ENCODE data around the gene PHF2. TPM values are rescaled to one million over a fixed set of nuclear protein-coding genes. Genes with fewer than 3 reads are reported as not detected.
A peak's percentile ranks its signal among the peaks of the same experiment; 100 is the strongest.

The PHF2 gene
- total and polyA plus RNA-seq, 4 experiments from 2014 or later: 0.48 to 41.2 (median 21.0) TPM

DNA sequence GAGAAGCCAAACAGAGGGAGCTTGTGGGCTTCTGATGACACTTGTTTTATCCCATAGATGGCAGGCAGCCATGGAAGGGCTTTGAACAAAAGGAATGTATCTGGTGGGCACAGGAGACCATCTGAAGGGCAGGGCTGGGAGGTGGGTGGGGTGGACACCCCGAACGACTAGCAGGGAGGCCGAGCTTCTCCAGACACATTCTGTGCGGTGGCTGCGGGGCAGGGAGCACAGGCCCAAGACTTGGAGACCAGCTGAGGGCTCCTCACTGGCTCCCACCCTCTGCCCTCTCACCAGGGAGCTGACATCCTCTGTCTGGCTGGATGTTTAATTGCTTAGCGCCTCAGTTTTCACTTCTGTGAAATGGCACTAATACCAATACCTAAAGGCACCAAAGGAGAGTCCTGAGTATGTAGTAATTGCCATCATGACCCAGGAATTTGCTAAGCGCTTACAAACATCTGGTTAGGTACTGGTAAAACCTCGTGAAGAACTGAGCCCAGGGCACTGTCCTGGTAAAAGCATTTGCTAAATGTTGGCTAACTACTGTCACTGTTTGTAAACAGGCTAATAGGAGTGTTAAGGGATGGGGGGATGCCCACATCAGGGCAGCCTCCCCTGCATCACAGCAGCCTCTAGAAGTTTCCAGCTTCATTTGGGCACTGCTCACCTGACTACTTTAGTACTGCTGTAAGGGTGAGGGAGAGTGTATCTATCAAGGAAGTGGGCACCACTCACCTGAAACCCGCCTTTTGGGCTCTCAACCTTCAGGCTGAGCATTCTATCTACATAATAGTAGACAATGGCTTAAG is 2.1 kb upstream of the PHF2 start:
- no peaks in the 10 kb centered on the region for H3K36me3 ChIP-seq (ENCODE audit: insufficient read depth, low read length)
- ChIA-PET POLR2A (ENCODE audit: partially characterized antibody) (interaction anchor here (0.6 to 3.8 kb wide), 3 partner anchors 8 to 906 kb away, joined by 4 to 62 read pairs (median 7); partner anchors contain the start of gene FAM120AOS), CTCF (ENCODE audit: partially characterized antibody) (interaction anchor here (1.0 to 1.1 kb wide), 2 partner anchors 8 to 12 kb away, joined by 3 read pairs; no protein-coding TSS in a partner anchor)
- no peak overlapping the region for H3K4me3 ChIP-seq (ENCODE audit: low read length in 2 of 2)
- no peak for DNase-seq
- intact Hi-C loops (cut with micrococcal nuclease): loop anchor here (5.0 kb wide), 1 partner anchor 1282 kb away; the partner anchor contains the start of gene IARS1
- peaks cover 0 to 3% (median 0%) of the 10 kb centered on the region in 8 donors for H3K9me3 Mint-ChIP-seq
- H3K4me3 Mint-ChIP-seq: peak overlapping the region; percentile 20 to 92 (median 74)
- peaks cover 20 to 54% (median 32%) of the 10 kb centered on the region in 4 donors for H3K4me1 Mint-ChIP-seq
- peaks cover 33% of the 10 kb centered on the region for H3K4me1 ChIP-seq (ENCODE audit: insufficient read depth, low read length)
- peak overlapping the region in 4 of 7 donors; percentile 47 to 96 (median 78) for H3K27ac Mint-ChIP-seq
- no peak overlapping the region for H3K27ac ChIP-seq (ENCODE audit: low read depth, low read length)
- peaks cover 0 to 6% of the 10 kb centered on the region in 2 donors for H3K36me3 Mint-ChIP-seq
- H3K9me3 ChIP-seq (ENCODE audit: control insufficient read depth in 1 of 2, low read length in 2 of 2): no peaks in the 10 kb centered on the region
- no peaks in the 10 kb centered on the region for H3K27me3 ChIP-seq (ENCODE audit: insufficient read depth, low read length)
- H3K27me3 Mint-ChIP-seq: no peaks in the 10 kb centered on the region

DNA sequence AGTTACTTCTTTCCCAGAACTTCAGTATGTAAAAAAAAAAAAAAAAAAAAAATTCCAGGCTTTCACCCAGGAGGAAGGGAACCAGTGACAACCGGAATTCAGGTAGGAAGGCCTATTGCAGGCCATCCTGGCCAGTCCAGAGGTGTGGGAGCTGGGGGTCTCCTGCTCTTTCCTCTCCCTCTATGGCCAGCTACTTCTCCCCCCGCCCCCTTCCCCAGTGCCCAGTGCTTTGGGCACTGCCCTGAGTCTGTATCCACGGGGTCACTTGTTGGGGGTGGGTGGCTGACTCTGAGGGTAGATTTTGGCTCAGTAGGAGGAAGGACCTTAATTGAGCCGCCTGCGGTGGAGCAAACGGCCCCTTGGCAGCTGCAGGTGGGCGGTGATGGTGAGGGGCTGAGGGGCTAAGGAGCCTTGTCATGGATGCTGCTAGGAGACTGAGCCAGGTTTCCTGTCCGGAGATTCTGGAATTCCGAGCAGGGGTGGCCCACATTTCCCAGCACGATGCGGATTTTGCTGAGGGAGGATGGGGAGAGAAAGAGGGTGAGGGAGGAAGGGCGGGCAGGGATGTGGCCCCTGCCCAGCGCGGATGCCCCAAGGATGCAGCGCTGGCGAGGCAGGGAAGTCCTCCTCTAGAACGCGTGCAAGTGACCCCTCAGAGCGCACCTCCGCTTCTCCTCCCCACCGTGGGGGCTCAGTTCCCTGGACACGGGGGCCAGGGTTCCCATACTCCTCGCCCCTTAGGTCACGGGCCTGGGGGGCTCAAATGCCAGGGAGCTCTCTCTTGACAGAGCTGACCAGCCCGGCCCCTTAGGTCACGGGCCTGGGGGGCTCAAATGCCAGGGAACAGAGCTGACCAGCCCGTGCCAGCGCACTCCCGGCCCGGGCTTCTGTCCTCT is 1.2 kb upstream of the PHF2 start:
- Histone ChIP-seq H3K27ac (ENCODE audit: low read depth, low read length) (peak overlapping the region; percentile 71), H3K36me3 (ENCODE audit: insufficient read depth, low read length) (no peaks in the 10 kb centered on the region), H3K9me3 (ENCODE audit: control insufficient read depth in 1 of 2, low read length in 2 of 2) (no peaks in the 10 kb centered on the region), H3K27me3 (ENCODE audit: insufficient read depth, low read length) (no peaks in the 10 kb centered on the region), H3K4me3 (ENCODE audit: low read length in 2 of 2) (peak overlapping the region; percentile 47 to 69), H3K4me1 (ENCODE audit: insufficient read depth, low read length) (peaks cover 42% of the 10 kb centered on the region)
- peaks cover 0 to 6% of the 10 kb centered on the region in 2 donors for H3K36me3 Mint-ChIP-seq
- POLR2A ChIA-PET (ENCODE audit: partially characterized antibody): interaction anchor here (0.6 to 3.8 kb wide), 3 partner anchors 9 to 906 kb away, joined by 4 to 62 read pairs (median 7); partner anchors contain the start of gene FAM120AOS
- peak overlapping the region; percentile 89 to 93 (median 92) for H3K4me3 Mint-ChIP-seq
- H3K27ac Mint-ChIP-seq: peak overlapping the region; percentile 92 to 96 (median 95)
- CTCF ChIA-PET (ENCODE audit: partially characterized antibody): interaction anchor here (0.8 to 1.1 kb wide), 2 partner anchors 8 to 9 kb away, joined by 3 read pairs; no protein-coding TSS in a partner anchor
- H3K27me3 Mint-ChIP-seq: no peaks in the 10 kb centered on the region
- intact Hi-C loops (cut with micrococcal nuclease): loop anchor here (5.0 kb wide), 1 partner anchor 1283 kb away; the partner anchor contains the start of gene IARS1
- peaks cover 25 to 63% (median 39%) of the 10 kb centered on the region in 4 donors for H3K4me1 Mint-ChIP-seq
- DNase-seq: no peak
- peaks cover 0 to 3% (median 0%) of the 10 kb centered on the region in 8 donors for H3K9me3 Mint-ChIP-seq

DNA sequence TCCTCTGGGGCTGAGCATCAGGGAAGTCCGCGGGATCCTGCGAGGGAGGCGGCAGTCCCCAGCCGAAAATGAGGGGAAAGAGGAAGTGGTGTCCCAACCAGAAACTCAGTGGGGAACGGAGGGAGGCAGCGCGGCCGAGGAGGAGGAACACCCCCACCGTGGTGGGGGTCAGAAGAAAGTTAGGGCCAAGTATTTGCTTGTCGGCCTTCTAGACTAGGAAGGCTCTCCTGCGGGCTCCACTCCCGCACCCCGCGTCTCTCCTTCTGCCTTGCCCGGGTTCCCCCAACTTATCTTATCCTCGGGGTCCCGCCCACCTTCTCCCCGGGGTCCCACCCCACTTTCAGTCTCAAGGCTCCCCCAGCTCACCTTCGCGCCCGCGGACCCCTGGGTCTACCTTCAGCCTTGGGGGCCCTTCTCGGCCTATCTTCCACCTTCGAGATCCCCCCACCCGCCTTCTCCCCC is 557 bp upstream of the PHF2 start:
- peaks cover 0 to 6% of the 10 kb centered on the region in 2 donors for H3K36me3 Mint-ChIP-seq
- POLR2A ChIA-PET (ENCODE audit: partially characterized antibody): interaction anchor here (3.8 kb wide), 1 partner anchor 9 kb away, joined by 62 read pairs; no protein-coding TSS in a partner anchor
- CTCF ChIA-PET (ENCODE audit: partially characterized antibody): interaction anchor here (0.8 kb wide), 1 partner anchor 8 kb away, joined by 3 read pairs; no protein-coding TSS in a partner anchor
- peak; percentile 42 to 68 (median 48) for DNase-seq
- H3K4me1 Mint-ChIP-seq: peaks cover 32 to 69% (median 43%) of the 10 kb centered on the region in 4 donors
- Histone ChIP-seq H3K36me3 (ENCODE audit: insufficient read depth, low read length) (no peaks in the 10 kb centered on the region), H3K27me3 (ENCODE audit: insufficient read depth, low read length) (no peaks in the 10 kb centered on the region), H3K27ac (ENCODE audit: low read depth, low read length) (peak overlapping the region; percentile 71), H3K4me1 (ENCODE audit: insufficient read depth, low read length) (peaks cover 45% of the 10 kb centered on the region), H3K9me3 (ENCODE audit: control insufficient read depth in 1 of 2, low read length in 2 of 2) (no peaks in the 10 kb centered on the region), H3K4me3 (ENCODE audit: low read length in 2 of 2) (peak overlapping the region; percentile 47 to 69)
- H3K9me3 Mint-ChIP-seq: no peaks in the 10 kb centered on the region
- peak overlapping the region; percentile 89 to 93 (median 92) for H3K4me3 Mint-ChIP-seq
- H3K27ac Mint-ChIP-seq: peak overlapping the region; percentile 92 to 96 (median 95)
- intact Hi-C loops (cut with micrococcal nuclease): loop anchor here (1.0 kb wide), 1 partner anchor 10 kb away; no protein-coding TSS in a partner anchor
- no peaks in the 10 kb centered on the region for H3K27me3 Mint-ChIP-seq

DNA sequence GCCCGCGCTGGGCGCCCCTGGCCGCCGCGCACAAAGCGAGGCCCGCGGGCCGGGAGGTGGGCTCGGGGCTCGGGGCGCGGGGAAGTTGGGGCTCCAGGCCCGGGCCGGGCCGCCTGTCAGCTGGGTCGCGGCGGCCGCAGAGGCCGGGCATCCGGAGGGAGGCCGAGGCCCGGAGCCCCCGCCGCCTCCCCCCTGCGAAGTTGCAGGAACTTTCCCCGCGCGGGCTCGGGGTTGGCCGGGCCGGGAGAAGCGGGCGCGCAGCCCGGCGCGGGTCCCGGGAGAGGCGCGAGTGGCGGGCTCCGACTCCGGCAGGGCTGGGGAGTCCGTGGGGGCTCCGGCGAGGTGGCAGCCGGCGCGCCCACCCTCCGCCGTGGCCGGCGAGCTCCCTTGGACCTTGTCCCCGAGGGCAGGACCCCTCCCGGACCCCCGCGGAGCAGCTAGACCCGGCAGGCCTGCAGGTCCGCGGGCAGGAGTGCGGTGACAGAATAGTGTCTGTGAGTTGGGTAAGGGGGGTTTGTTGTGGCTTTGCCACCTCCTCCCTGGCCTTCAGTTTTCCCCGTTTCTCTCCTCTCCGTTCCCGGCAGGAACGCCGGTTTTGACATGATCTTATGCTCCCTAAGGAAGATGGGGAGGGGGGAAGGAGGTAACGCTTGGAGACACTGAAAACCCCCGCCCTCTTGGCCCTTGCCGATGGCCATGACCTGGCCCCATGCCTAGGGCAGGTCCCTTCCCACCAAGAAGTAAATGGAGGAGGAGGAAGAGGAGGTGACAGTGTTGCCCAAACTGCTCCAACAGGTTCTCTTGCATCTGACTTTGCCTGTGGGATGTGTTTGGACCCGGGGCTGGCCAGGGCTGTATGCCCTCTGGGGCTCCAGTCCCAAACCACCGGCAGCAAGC is 942 bp downstream of the PHF2 start:
- Mint-ChIP-seq H3K27me3 (no peaks in the 10 kb centered on the region), H3K27ac (peak overlapping the region; percentile 70 to 94 (median 89)), H3K36me3 (peaks cover 0 to 6% of the 10 kb centered on the region in 2 donors), H3K9me3 (no peaks in the 10 kb centered on the region), H3K4me3 (peak overlapping the region; percentile 87 to 89 (median 88)), H3K4me1 (peaks cover 35 to 84% (median 52%) of the 10 kb centered on the region in 4 donors)
- H3K9me3 ChIP-seq (ENCODE audit: control insufficient read depth in 1 of 2, low read length in 2 of 2): no peaks in the 10 kb centered on the region
- CTCF ChIA-PET (ENCODE audit: partially characterized antibody): no interaction called here
- H3K4me3 ChIP-seq (ENCODE audit: low read length in 2 of 2): peak overlapping the region in 1 of 2 donors; percentile 62
- H3K27me3 ChIP-seq (ENCODE audit: insufficient read depth, low read length): no peaks in the 10 kb centered on the region
- H3K27ac ChIP-seq (ENCODE audit: low read depth, low read length): peak overlapping the region; percentile 45
- intact Hi-C loops (cut with micrococcal nuclease): no loop called here
- DNase-seq: peak in 3 of 5 donors; percentile 25 to 33 (median 27)
- H3K4me1 ChIP-seq (ENCODE audit: insufficient read depth, low read length): peaks cover 45% of the 10 kb centered on the region
- no peaks in the 10 kb centered on the region for H3K36me3 ChIP-seq (ENCODE audit: insufficient read depth, low read length)
- POLR2A ChIA-PET (ENCODE audit: partially characterized antibody): interaction anchor here (3.8 kb wide), 1 partner anchor 11 kb away, joined by 62 read pairs; no protein-coding TSS in a partner anchor

DNA sequence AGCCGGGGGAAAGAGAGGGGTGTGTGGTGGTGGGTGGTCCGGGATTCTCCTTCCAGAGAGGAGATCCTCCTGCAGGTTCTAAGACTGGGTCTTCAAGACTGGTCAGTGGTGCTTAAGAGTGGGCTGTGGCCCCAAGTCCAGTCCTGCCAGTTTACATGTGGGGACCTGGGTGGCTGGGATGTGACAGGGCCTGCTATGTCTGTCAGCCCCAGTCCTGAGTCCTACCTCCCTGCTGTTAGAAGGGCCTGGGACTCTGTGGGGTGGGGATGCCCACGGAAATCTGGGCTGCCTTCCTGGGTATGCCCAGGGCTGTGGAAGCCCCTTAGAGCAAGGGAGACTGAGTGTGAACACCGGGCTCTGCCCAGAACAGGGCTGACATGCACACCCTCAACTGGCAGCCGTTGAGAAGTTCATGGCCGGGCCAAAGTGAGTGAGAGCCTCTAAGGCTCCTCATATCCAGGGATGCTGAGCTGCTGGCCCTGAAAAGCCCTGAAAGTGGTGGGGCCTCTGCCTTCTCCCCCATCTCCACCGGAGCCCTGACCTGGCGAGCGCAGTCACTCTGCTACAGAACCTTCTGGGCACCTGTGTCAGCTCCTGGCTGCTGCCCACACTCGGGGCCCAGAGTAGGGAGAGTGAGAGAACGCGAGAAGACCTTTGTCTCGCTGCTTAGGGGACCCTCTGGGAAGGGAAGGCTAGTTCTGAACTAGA is 1.7 kb downstream of the PHF2 start:
- Mint-ChIP-seq H3K27ac (peak overlapping the region; percentile 70 to 94 (median 89)), H3K27me3 (no peaks in the 10 kb centered on the region), H3K4me3 (peak overlapping the region; percentile 87 to 89 (median 88)), H3K9me3 (no peaks in the 10 kb centered on the region), H3K36me3 (peaks cover 4 to 8% of the 10 kb centered on the region in 2 donors), H3K4me1 (peaks cover 35 to 84% (median 59%) of the 10 kb centered on the region in 4 donors)
- Histone ChIP-seq H3K4me3 (ENCODE audit: low read length in 2 of 2) (peak overlapping the region in 1 of 2 donors; percentile 62), H3K9me3 (ENCODE audit: control insufficient read depth in 1 of 2, low read length in 2 of 2) (no peaks in the 10 kb centered on the region), H3K27me3 (ENCODE audit: insufficient read depth, low read length) (no peaks in the 10 kb centered on the region), H3K4me1 (ENCODE audit: insufficient read depth, low read length) (peaks cover 45% of the 10 kb centered on the region), H3K27ac (ENCODE audit: low read depth, low read length) (peak overlapping the region; percentile 45), H3K36me3 (ENCODE audit: insufficient read depth, low read length) (no peaks in the 10 kb centered on the region)
- ChIA-PET POLR2A (ENCODE audit: partially characterized antibody) (interaction anchor here (1.2 to 3.8 kb wide), 3 partner anchors 12 to 15 kb away, joined by 4 to 62 read pairs (median 9); no protein-coding TSS in a partner anchor), CTCF (ENCODE audit: partially characterized antibody) (interaction anchor here (1.1 kb wide), 1 partner anchor 12 kb away, joined by 6 read pairs; no protein-coding TSS in a partner anchor)
- intact Hi-C loops (cut with micrococcal nuclease): no loop called here
- no peak for DNase-seq

Data from CD4-positive, alpha-beta memory T cell (primary cell).